HG03565 (cell line): ENCODE results near the gene SLCO3A1.

Experiments
- ATAC-seq: cut with Tn5 transposase; IDR thresholded peaks from one replicate; pipeline ENCODE4 v1.9.1; 2021; ENCODE audit warnings: mild to moderate bottlenecking, moderate library complexity; ENCODE audit not compliant: unreplicated experiment

Gene SLCO3A1

GRCh38 chr15:91936927-91937326 is 83.4 kb downstream of the SLCO3A1 start:
- ATAC-seq, result no peak

GRCh38 chr15:91938136-91938535 is 84.6 kb downstream of the SLCO3A1 start:
- ATAC-seq, result no peak

- ATAC-seq, result no peak
Measured at GRCh38 chr15:91939403-91939831, 85.9 kb downstream of the SLCO3A1 start.

GRCh38 chr15:91940496-91941381 is 87.2 kb downstream of the SLCO3A1 start:
- no peak for ATAC-seq

GRCh38 chr15:91941871-91942658 is 88.6 kb downstream of the SLCO3A1 start:
- ATAC-seq, result no peak

- ATAC-seq, result no peak
Measured at GRCh38 chr15:91942720-91943394, 89.3 kb downstream of the SLCO3A1 start.

- no peak for ATAC-seq
Measured at GRCh38 chr15:91944331-91944730, 90.8 kb downstream of the SLCO3A1 start.

GRCh38 chr15:91945385-91945784 is 91.9 kb downstream of the SLCO3A1 start:
- ATAC-seq, result no peak

GRCh38 chr15:91946075-91946474 is 92.6 kb downstream of the SLCO3A1 start:
- no peak for ATAC-seq

- ATAC-seq, result no peak
Measured at GRCh38 chr15:91946581-91947292, 93.2 kb downstream of the SLCO3A1 start.

- no peak for ATAC-seq
Measured at GRCh38 chr15:91947293-91947679, 93.8 kb downstream of the SLCO3A1 start.

GRCh38 chr15:91947683-91948608 is 94.4 kb downstream of the SLCO3A1 start:
- ATAC-seq, result no peak

- no peak for ATAC-seq
Measured at GRCh38 chr15:91949361-91949760, 95.9 kb downstream of the SLCO3A1 start.

- ATAC-seq, result no peak
Measured at GRCh38 chr15:91950054-91950453, 96.5 kb downstream of the SLCO3A1 start.

GRCh38 chr15:91950631-91951329 is 97.3 kb downstream of the SLCO3A1 start:
- ATAC-seq, result no peak

- no peak for ATAC-seq
Measured at GRCh38 chr15:91952216-91952615, 98.7 kb downstream of the SLCO3A1 start.

GRCh38 chr15:91953432-91953831 is 99.9 kb downstream of the SLCO3A1 start:
- ATAC-seq, result no peak

- no peak for ATAC-seq
Measured at GRCh38 chr15:91954292-91954691, 100.8 kb downstream of the SLCO3A1 start.
